GM12874 (cell line): ENCODE results near the gene BRD3OS.

ENCODE experiments used
- CTCF ChIP-seq: IDR thresholded peaks from 2 replicates; pipeline ENCODE4 v1.5.1; 2011; ENCODE audit warnings: low read depth, mild to moderate bottlenecking, control low read depth, low read length, moderate library complexity; ENCODE audit not compliant: insufficient read depth

The BRD3OS gene

DNA sequence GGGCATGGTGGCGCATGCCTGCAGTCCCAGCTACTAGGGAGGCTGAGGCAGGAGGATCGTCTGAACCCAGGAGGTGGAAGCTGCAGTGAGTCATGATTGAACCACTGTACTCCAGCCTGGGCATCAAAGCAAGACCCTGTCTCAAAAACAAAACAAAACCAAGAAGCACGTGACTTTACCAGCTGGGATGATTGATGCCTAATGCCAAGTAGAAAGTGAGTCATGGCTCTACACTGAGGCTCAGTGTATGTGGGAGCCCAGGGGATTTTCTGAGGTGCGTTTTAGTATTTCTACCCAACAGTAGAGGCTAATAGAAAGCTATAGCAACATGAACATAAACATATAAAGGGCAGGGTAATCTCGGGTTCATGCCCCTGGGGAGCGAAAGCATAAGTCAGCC lies 13.9 kb upstream of the BRD3OS start:
- TF ChIP-seq CTCF, result no peak

GRCh38 chr9:134014946-134015345 lies 10.3 kb upstream of the BRD3OS start:
- no peak for TF ChIP-seq CTCF

- TF ChIP-seq CTCF, result no peak
Observed at GRCh38 chr9:134024214-134024792, 978 bp upstream of the BRD3OS start.

- peak; percentile 41 for TF ChIP-seq CTCF
Observed at GRCh38 chr9:134025606-134026541, 593 bp downstream of the BRD3OS start.

GRCh38 chr9:134026581-134026980 lies 1.3 kb downstream of the BRD3OS start:
- TF ChIP-seq CTCF, result no peak

GRCh38 chr9:134026981-134027380 lies 1.7 kb downstream of the BRD3OS start:
- no peak for TF ChIP-seq CTCF

- TF ChIP-seq CTCF, result no peak
Observed at GRCh38 chr9:134027561-134027960, 2.3 kb downstream of the BRD3OS start.
